ENCODE data around the gene IL34.

GRCh38 chr16:70676675-70677498 lies 30.5 kb downstream of the IL34 start:
- TF ChIP-seq CTCF (CRISPR knock-in tag; IDR thresholded peaks at IDR 0.05) (no peak), ZNF441 (CRISPR knock-in tag; IDR thresholded peaks at IDR 0.05; ENCODE audit: borderline replicate concordance) (no peak), MAF1 (CRISPR knock-in tag; IDR thresholded peaks at IDR 0.05; ENCODE audit: borderline replicate concordance) (no peak), ZSCAN20 (CRISPR knock-in tag; IDR thresholded peaks at IDR 0.05; ENCODE audit: borderline replicate concordance) (no peak), MLX (CRISPR knock-in tag; IDR thresholded peaks at IDR 0.05) (no peak), DPF2 (CRISPR knock-in tag; IDR thresholded peaks at IDR 0.05; ENCODE audit: borderline replicate concordance, low read depth) (no peak), ZSCAN21 (CRISPR knock-in tag; IDR thresholded peaks at IDR 0.05; ENCODE audit: borderline replicate concordance) (no peak), CHCHD3 (CRISPR knock-in tag; IDR thresholded peaks at IDR 0.05) (no peak), TAF1 (CRISPR knock-in tag; IDR thresholded peaks at IDR 0.05) (no peak), SP140L (CRISPR knock-in tag; IDR thresholded peaks at IDR 0.05; ENCODE audit: borderline replicate concordance) (no peak)
